SK-N-MC (cell line): ENCODE measurements around the gene TECPR1.

Experiments
- EZH2 ChIP-seq: fragments of 200-600 bp; sonication (generic); IDR thresholded peaks from one replicate; pipeline ENCODE4 v1.6.1; 2017; ENCODE audit warnings: antibody characterized with exemption
- FOXP2 ChIP-seq: optimal IDR thresholded peaks from 2 replicates; pipeline ENCODE3; 2011; ENCODE audit warnings: mild to moderate bottlenecking, moderate library complexity; ENCODE audit not compliant: insufficient read depth; ENCODE audit errors: extremely low read length, control extremely low read depth
- POLR2AphosphoS5 ChIP-seq: IDR thresholded peaks from 2 replicates; pipeline ENCODE4 v1.6.1; 2012; ENCODE audit warnings: mild to moderate bottlenecking, low read depth, low read length, borderline replicate concordance

DNA sequence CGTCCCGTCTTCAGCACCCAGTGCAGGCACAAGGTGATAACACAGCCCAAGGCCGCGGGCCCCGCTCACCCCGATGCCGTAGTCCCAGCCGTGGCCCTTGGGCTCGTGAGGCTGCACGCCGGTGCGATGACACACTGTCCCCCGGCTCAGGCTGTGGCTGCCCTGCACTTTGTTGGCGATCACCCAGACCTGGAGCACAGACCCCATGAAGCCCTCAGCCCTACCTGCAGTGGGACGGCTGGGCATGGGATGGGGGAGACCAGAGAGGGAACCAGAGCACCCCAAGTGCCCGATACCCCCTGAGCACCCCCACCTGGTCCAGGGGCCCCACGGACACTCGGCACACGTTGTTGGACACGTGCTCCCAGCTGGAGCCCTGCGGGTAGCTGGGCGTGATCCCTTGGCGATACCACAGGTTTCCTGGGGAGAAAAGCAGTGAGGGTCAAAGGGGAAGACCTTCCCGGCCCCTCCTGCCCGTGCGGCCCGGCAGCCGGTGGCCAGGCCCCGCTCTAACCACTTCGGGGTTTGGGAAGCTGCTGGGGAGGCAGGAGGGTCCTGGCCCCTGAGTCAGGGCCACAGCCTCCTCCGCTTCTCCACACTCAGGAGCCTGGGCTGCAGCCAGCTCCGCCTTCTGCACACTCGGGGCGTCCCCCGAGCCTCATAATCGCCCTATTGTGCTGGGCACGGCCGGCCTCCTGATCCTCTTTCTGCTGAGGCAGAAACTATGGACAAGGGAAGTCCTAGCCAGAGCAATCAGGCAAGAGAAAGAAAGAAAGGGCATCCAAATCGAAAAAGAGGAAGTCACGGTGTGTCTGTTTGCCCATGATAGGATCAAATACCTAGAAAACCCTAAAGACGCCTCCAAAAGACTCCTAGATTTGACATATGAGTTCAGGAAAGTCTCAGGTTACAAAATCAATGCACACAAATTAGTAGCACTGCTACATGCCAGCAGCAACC, 34.1 kb downstream of the TECPR1 start:
- TF ChIP-seq EZH2, result no peak
- TF ChIP-seq POLR2AphosphoS5, result no peak
- no peak for TF ChIP-seq FOXP2
